Aorta (tissue), 5 donors: ENCODE measurements around the gene CLDN9. TPM values are rescaled to one million over a fixed set of nuclear protein-coding genes. Genes with fewer than 3 reads are reported as not detected.

Experiments used
- ATAC-seq: fragments of 200-7000 bp; cut with Tn5 transposase; one replicate; pipeline ENCODE4 v1.9.1; 2022; ENCODE audit warnings: moderate library complexity; ENCODE audit not compliant: low FRiP score
- DNase-seq, 2 donors: peaks; one replicate each; pipeline ENCODE4 v3.0.0-alpha.2; 2020
- H3K27ac ChIP-seq, 2 donors: one replicate each; pipeline ENCODE4 v1.5.1; 2013; ENCODE audit warnings: low read length in 2 of 2, mild to moderate bottlenecking in 2 of 2, moderate library complexity in 2 of 2, control low read depth in 1 of 2, inconsistent platforms in 1 of 2, low read depth in 1 of 2
- H3K27me3 ChIP-seq, 2 donors: one replicate each; pipeline ENCODE4 v1.6.1; 2013; ENCODE audit warnings: control low read depth in 1 of 2, low read length in 1 of 2, mild to moderate bottlenecking in 1 of 2, moderate library complexity in 1 of 2; ENCODE audit not compliant: insufficient read depth in 2 of 2, control insufficient read depth in 1 of 2
- H3K36me3 ChIP-seq, 2 donors: one replicate each; pipeline ENCODE4 v1.6.1; 2013; ENCODE audit warnings: control low read depth in 1 of 2, low read length in 1 of 2, mild to moderate bottlenecking in 1 of 2; ENCODE audit not compliant: insufficient read depth in 2 of 2, control insufficient read depth in 1 of 2
- H3K4me1 ChIP-seq, 2 donors: one replicate each; pipeline ENCODE4 v1.6.1; 2013; ENCODE audit warnings: low read length in 2 of 2, control low read depth in 1 of 2, mild to moderate bottlenecking in 1 of 2, moderate library complexity in 1 of 2; ENCODE audit not compliant: insufficient read depth in 2 of 2, control insufficient read depth in 1 of 2
- H3K4me3 ChIP-seq, 2 donors: one replicate each; pipeline ENCODE4 v1.5.1; 2013; ENCODE audit warnings: low read length in 2 of 2, control low read depth in 1 of 2, mild to moderate bottlenecking in 1 of 2
- H3K9me3 ChIP-seq: one replicate; pipeline ENCODE4 v1.6.1; 2013; ENCODE audit warnings: mild to moderate bottlenecking, low read length; ENCODE audit not compliant: control insufficient read depth
- WGBS, 2 donors: extraction: QIAGEN DNeasy Blood & Tissue Kit; methylation state at CpG; one replicate each; pipeline ENCODE4 v1.1.7; 2013; 5-methylcytosine and 5-hydroxymethylcytosine counted together
- intact Hi-C, 2 donors: fragments of 100-400 bp; cut with DNase I; formaldehyde crosslinking; loops; one replicate each; pipeline versions ENCODE4 v1.14.2 to v1.15.0; 2022
- polyA plus RNA-seq, 2 donors: library from polyadenylated mRNA; stranded (reverse); fragments of 200-250 nt; gene quantifications; one replicate each; pipeline ENCODE4 v1.2.3, GENCODE V29; 2013
- total RNA-seq, 2 donors: library from RNA; stranded (reverse); fragmentation: NEBNext Ultra II Directional; extraction: Animal tissue kit (Norgen Biotek cat#: 25700); gene quantifications; one replicate each; pipeline ENCODE4 v1.2.1, GENCODE V29; 2021
- donor health status: healthy with polysubstance abuse.
- donor health status: Bipolar disorder and iron deficiency.
- donor health status: DM: no; HTN: no; CAD: no.
- donor health status: DM: no; HTN: no; CAD: no.
- donor health status: DM: yes; HTN: yes; CAD: no.

CLDN9 gene
- total and polyA plus RNA-seq, 4 donors, result 0.18 to 0.20 TPM; not detected in 2

- WGBS, 2 donors, result 92 to 93% methylated on average over 8 of the region's 8 CpGs
- H3K9me3 ChIP-seq, result no peaks in the 10 kb centered on the region
- no peaks in the 10 kb centered on the region for H3K27me3 ChIP-seq
- DNase-seq (no peak), ATAC-seq (no peak)
- intact Hi-C loops, result no loop called here
- H3K4me1 ChIP-seq, result no peaks in the 10 kb centered on the region
- H3K4me3 ChIP-seq, result no peak overlapping the region
- no peaks in the 10 kb centered on the region for H3K36me3 ChIP-seq
- no peak overlapping the region for H3K27ac ChIP-seq
These were observed 2.2 kb upstream of the CLDN9 start for GRCh38 chr16:3010510-3010909.

- Histone ChIP-seq H3K27me3 (no peaks in the 10 kb centered on the region), H3K9me3 (no peaks in the 10 kb centered on the region), H3K4me1 (no peaks in the 10 kb centered on the region), H3K36me3 (no peaks in the 10 kb centered on the region), H3K4me3 (no peak overlapping the region), H3K27ac (no peak overlapping the region)
- intact Hi-C loops, result no loop called here
- 5 to 14% methylated on average over 19 of the region's 19 CpGs for WGBS, 2 donors
- DNase-seq (no peak), ATAC-seq (no peak)
These were observed 477 bp upstream of the CLDN9 start for GRCh38 chr16:3012246-3012645.

GRCh38 chr16:3013491-3013951 is 798 bp downstream of the CLDN9 start:
- DNase-seq, result no peak
- 51 to 61% methylated on average over 27 of the region's 27 CpGs for WGBS, 2 donors
- Histone ChIP-seq H3K4me1 (no peaks in the 10 kb centered on the region), H3K36me3 (no peaks in the 10 kb centered on the region), H3K27me3 (no peaks in the 10 kb centered on the region), H3K4me3 (no peak overlapping the region), H3K9me3 (no peaks in the 10 kb centered on the region), H3K27ac (no peak overlapping the region)
- intact Hi-C loops, result no loop called here
- ATAC-seq, result no peak

DNA sequence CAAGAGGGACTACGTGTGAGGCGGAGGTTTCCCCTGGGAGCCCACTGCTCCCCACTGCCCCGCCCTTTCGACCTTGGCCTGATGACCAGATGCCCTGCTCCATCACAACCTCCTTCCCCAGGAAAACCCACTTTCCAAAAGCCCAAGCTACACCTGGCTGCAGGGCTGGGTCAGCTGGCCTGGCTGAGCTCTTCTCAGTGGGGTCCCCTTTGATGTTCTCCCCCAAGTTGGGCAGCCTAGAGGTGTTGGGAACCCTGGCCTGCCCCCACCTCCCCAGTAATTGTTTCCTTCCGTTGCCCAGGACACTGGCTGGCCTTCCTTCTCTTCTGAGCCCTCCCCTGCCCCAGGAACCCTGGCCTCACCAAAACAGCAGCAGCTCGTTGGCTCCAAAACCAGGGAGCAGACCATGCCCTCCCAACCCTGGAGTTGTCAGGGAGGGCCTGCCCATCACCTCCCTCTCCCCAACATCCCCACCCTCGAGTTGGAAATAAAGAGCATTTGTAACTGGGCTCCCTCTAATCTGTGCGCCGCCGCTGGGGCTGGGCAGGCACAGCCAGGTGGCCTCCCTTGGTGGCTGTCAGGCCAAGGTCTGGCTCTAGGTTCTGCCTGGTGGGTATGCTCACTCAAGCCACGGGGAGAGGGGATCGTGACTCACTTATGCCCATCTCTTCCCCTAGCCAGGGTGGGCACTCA is 1.4 kb downstream of the CLDN9 start:
- ATAC-seq, result no peak
- Histone ChIP-seq H3K9me3 (no peaks in the 10 kb centered on the region), H3K4me1 (no peaks in the 10 kb centered on the region), H3K27ac (no peak overlapping the region), H3K36me3 (no peaks in the 10 kb centered on the region), H3K4me3 (no peak overlapping the region), H3K27me3 (no peaks in the 10 kb centered on the region)
- DNase-seq, result no peak
- intact Hi-C loops, result no loop called here
- WGBS, 2 donors, result 61 to 68% methylated on average over 12 of the region's 12 CpGs

DNA sequence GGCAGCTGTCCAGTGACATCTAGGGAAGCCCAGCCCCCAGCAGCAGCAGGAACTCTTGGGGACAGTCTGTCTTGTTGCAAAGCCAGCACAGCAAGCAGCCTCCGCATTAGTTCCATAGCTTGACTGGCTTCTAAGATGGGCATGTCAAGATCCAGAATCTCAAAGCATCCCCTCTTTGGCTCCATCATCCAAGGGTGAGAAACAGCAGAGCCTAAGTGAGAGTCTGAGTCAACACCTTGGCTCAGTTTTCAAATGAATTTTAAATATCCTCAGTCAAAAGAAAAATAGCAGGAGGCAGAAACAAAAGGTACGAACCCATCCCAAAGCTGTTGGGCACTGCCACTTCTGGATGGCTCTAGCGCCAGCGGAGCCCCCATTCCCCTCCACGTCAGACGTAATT is 2.2 kb downstream of the CLDN9 start:
- H3K9me3 ChIP-seq, result no peaks in the 10 kb centered on the region
- 85 to 90% methylated on average over 6 of the region's 6 CpGs for WGBS, 2 donors
- no peaks in the 10 kb centered on the region for H3K27me3 ChIP-seq
- H3K36me3 ChIP-seq, result no peaks in the 10 kb centered on the region
- intact Hi-C loops, result no loop called here
- H3K4me3 ChIP-seq, result no peak overlapping the region
- no peak overlapping the region for H3K27ac ChIP-seq
- DNase-seq (no peak), ATAC-seq (no peak)
- H3K4me1 ChIP-seq, result no peaks in the 10 kb centered on the region

GRCh38 chr16:3015865-3016521 is 3.3 kb downstream of the CLDN9 start:
- intact Hi-C loops, result no loop called here
- WGBS, 2 donors, result 86 to 90% methylated on average over 13 of the region's 13 CpGs
- ATAC-seq, result no peak
- Histone ChIP-seq H3K36me3 (no peaks in the 10 kb centered on the region), H3K9me3 (no peaks in the 10 kb centered on the region), H3K27ac (no peak overlapping the region), H3K27me3 (peaks cover 0 to 2% of the 10 kb centered on the region in 2 donors), H3K4me1 (no peaks in the 10 kb centered on the region), H3K4me3 (no peak overlapping the region)
- DNase-seq, result no peak

- intact Hi-C loops, result no loop called here
- Histone ChIP-seq H3K4me3 (no peak overlapping the region), H3K27ac (no peak overlapping the region), H3K4me1 (no peaks in the 10 kb centered on the region), H3K27me3 (peaks cover 0 to 2% of the 10 kb centered on the region in 2 donors), H3K9me3 (no peaks in the 10 kb centered on the region), H3K36me3 (no peaks in the 10 kb centered on the region)
- WGBS, 2 donors, result 78% methylated on average over 20 of the region's 20 CpGs
- ATAC-seq, result no peak
- DNase-seq, result no peak
These were observed 4.6 kb downstream of the CLDN9 start for GRCh38 chr16:3017344-3017743.

- no peaks in the 10 kb centered on the region for H3K4me1 ChIP-seq
- H3K4me3 ChIP-seq, result no peak within 1 kb of the TSS
- peaks cover 0 to 2% of the 10 kb centered on the region in 2 donors for H3K27me3 ChIP-seq
- 9 to 11% methylated on average over 45 to 52 of the region's 52 CpGs for WGBS, 2 donors
- H3K36me3 ChIP-seq, result no peaks in the 10 kb centered on the region
- intact Hi-C loops, result no loop called here
- H3K9me3 ChIP-seq, result no peaks in the 10 kb centered on the region
- ATAC-seq (no peak), DNase-seq (no peak)
- H3K27ac ChIP-seq, result no peak within 1 kb of the TSS
These were observed 5.2 kb downstream of the CLDN9 start, which contains the start of gene CLDN6 for GRCh38 chr16:3017794-3018506. Gene CLDN6 (minus strand): TSS chr16:3018183. CDS start chr16:3016021, 2,162 bp downstream.
